DMS153 (cell line): ENCODE results near the gene MAGI2.
"Not testable (repeated sequence)": the region's sequence is repeated elsewhere in the genome, so short reads cannot be mapped to it uniquely, and the experiment has no call there.

Experiments used
- DNase-seq: peaks from one replicate; lab custom pipeline; 2025; lab: John Stamatoyannopoulos, UW

MAGI2 gene

GRCh38 chr7:79149831-79150230 is 303.6 kb downstream of the MAGI2 start:
- no peak for DNase-seq

GRCh38 chr7:79142706-79143105 is 310.8 kb downstream of the MAGI2 start:
- no peak for DNase-seq

GRCh38 chr7:79141252-79141651 is 312.2 kb downstream of the MAGI2 start:
- no peak for DNase-seq

- DNase-seq = no peak
These were observed 315.5 kb downstream of the MAGI2 start for GRCh38 chr7:79137942-79138341.

GRCh38 chr7:79132844-79133451 is 320.5 kb downstream of the MAGI2 start:
- DNase-seq = no peak

- DNase-seq = no peak
These were observed 322.8 kb downstream of the MAGI2 start for GRCh38 chr7:79130715-79131114.

GRCh38 chr7:79124331-79124730 is 329.1 kb downstream of the MAGI2 start:
- no peak for DNase-seq

- DNase-seq = no peak
These were observed 335.3 kb downstream of the MAGI2 start for GRCh38 chr7:79118143-79118542.

GRCh38 chr7:79096361-79096805 is 357.1 kb downstream of the MAGI2 start:
- no peak for DNase-seq

GRCh38 chr7:79093421-79093820 is 360.0 kb downstream of the MAGI2 start:
- DNase-seq = no peak

- no peak for DNase-seq
These were observed 361.8 kb downstream of the MAGI2 start for GRCh38 chr7:79091661-79092060.

- no peak for DNase-seq
These were observed 362.5 kb downstream of the MAGI2 start for GRCh38 chr7:79091011-79091410.

GRCh38 chr7:79090543-79090942 is 362.9 kb downstream of the MAGI2 start:
- DNase-seq = no peak

- DNase-seq = no peak
These were observed 369.0 kb downstream of the MAGI2 start for GRCh38 chr7:79084423-79084822.

- DNase-seq = no peak
These were observed 373.4 kb downstream of the MAGI2 start for GRCh38 chr7:79079919-79080554.

GRCh38 chr7:79078273-79078672 is 375.2 kb downstream of the MAGI2 start:
- DNase-seq = no peak

GRCh38 chr7:79071187-79071586 is 382.3 kb downstream of the MAGI2 start:
- DNase-seq = not testable (repeated sequence)

- DNase-seq = no peak
These were observed 389.2 kb downstream of the MAGI2 start for GRCh38 chr7:79064187-79064823.

GRCh38 chr7:79063019-79063698 is 390.3 kb downstream of the MAGI2 start:
- DNase-seq = no peak

- DNase-seq = no peak
These were observed 393.0 kb downstream of the MAGI2 start for GRCh38 chr7:79060498-79060897.

- DNase-seq = no peak
These were observed 397.6 kb downstream of the MAGI2 start for GRCh38 chr7:79055722-79056415.

- no peak for DNase-seq
These were observed 401.6 kb downstream of the MAGI2 start for GRCh38 chr7:79051915-79052314.
